Natural killer cell treated with Interleukin-12 subunit alpha and Interleukin-12 subunit beta and Interleukin-15 and Interleukin-18, amount 100 ng/mL, for 72 hours (primary cell): ENCODE results near the gene CLNK. TPM values are rescaled to one million over a fixed set of nuclear protein-coding genes. Genes with fewer than 3 reads are reported as not detected.

Source experiments
- ATAC-seq, 2 donors: fragments of 150-1000 bp; cut with Tn5 transposase in 1 of 2; sonication (Bioruptor Pico), chemical (Tn5 transposase) in 1 of 2; 2 replicates each; pipeline ENCODE4 v1.10.0; 2021
- DNase-seq: peaks from one replicate; pipeline ENCODE4 v3.0.0; 2022; ENCODE audit warnings: low spot score
- H3K27ac Mint-ChIP-seq, 2 donors: 1 replicate in 1 of 2; 2 replicates in 1 of 2; pipeline ENCODE4 v1.8.0; 2022; ENCODE audit warnings: mixed read lengths in 2 of 2, mild to moderate bottlenecking in 1 of 2, moderate library complexity in 1 of 2
- H3K27me3 Mint-ChIP-seq, 2 donors: 1 replicate in 1 of 2; 2 replicates in 1 of 2; pipeline ENCODE4 v1.8.0; 2022; ENCODE audit warnings: mixed read lengths in 2 of 2
- H3K36me3 Mint-ChIP-seq: one replicate; pipeline ENCODE4 v1.8.0; 2022; ENCODE audit warnings: mixed read lengths
- H3K4me1 Mint-ChIP-seq, 2 donors: 1 replicate in 1 of 2; 2 replicates in 1 of 2; pipeline ENCODE4 v1.8.0; 2022; ENCODE audit warnings: low read depth in 2 of 2, mixed read lengths in 2 of 2, mild to moderate bottlenecking in 1 of 2
- H3K4me3 Mint-ChIP-seq: one replicate; pipeline ENCODE4 v1.8.0; 2022; ENCODE audit warnings: mixed read lengths
- H3K9me3 Mint-ChIP-seq: 2 replicates; pipeline ENCODE4 v1.8.0; 2022; ENCODE audit warnings: mixed read lengths
- total RNA-seq, 2 donors: library from RNA; stranded (reverse); gene quantifications; one replicate each; pipeline ENCODE4 v1.2.3, GENCODE V29; 2022

CLNK gene
- total RNA-seq, 2 donors from 2014 or later = 0.45 to 0.70 TPM

DNA sequence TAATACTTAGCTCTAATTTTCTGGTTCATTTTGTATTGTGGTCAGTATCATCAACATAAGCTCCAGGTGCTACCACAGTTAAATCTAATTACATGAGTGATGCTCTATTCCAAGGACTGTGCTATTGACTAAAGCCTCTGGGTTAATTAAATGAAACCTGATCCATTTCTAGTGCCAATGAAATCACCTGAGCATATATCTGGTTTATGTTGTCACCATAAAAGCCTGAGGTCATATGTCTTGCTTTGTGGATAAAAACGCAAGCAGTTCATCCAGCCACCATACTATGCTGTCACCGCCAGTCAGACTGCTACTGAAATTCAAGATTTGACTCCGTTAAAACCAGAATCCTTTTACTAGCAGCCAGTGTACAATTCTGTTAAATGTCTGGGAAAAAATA lies 163.1 kb downstream of the CLNK start:
- ATAC-seq (no peak), DNase-seq (no peak)
- H3K4me1 Mint-ChIP-seq = no peaks in the 10 kb centered on the region
- no peaks in the 10 kb centered on the region for H3K9me3 Mint-ChIP-seq
- H3K27me3 Mint-ChIP-seq = no peaks in the 10 kb centered on the region
- H3K36me3 Mint-ChIP-seq = no peaks in the 10 kb centered on the region
- H3K4me3 Mint-ChIP-seq = no peak overlapping the region
- no peak overlapping the region for H3K27ac Mint-ChIP-seq

DNA sequence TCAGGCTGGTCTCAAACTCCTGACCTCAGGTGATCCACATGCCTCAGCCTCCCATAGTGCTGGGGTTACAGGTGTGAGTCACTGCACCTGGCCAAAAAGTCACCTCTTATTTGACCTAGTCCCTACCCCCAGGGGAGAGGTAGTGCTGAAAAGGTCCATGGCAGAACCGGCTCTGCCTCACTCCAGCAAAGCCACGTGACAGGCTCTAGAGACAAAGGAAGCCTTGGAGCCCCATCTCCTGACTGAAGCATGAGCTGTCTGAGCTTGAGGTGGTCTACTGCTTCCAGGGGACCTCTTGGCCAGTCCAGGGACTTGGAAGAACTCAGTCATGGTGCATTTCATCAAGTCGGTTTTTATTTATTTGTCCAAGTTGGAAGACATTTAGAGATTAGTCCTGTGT lies 174.8 kb downstream of the CLNK start:
- H3K36me3 Mint-ChIP-seq = peaks cover 6% of the 10 kb centered on the region
- H3K4me1 Mint-ChIP-seq = peaks cover 0 to 4% of the 10 kb centered on the region in 2 donors
- H3K27me3 Mint-ChIP-seq = peaks cover 0 to 12% of the 10 kb centered on the region in 2 donors
- DNase-seq (no peak), ATAC-seq (no peak)
- no peak overlapping the region for H3K4me3 Mint-ChIP-seq
- no peak overlapping the region for H3K27ac Mint-ChIP-seq
- H3K9me3 Mint-ChIP-seq = peaks cover 5% of the 10 kb centered on the region

DNA sequence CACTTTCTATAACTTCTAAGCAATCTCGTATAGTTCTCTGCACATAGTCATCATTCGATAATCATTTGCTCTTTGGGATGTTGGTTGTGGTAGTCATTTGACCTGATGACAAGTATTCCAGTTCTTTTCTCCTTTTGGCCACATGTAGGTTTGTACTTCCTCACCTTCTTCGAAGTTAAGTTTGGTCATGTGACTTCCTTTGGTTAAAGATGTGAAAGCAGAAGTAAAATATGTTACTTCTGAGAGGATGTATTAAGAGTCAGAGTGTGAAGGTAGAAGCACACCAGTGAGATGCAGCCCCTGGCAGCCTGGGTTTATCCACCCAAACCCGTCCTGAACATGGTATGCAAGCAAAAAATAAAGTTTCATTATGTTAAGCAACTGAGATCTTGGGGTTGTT lies 178.5 kb downstream of the CLNK start:
- Mint-ChIP-seq H3K36me3 (peaks cover 6% of the 10 kb centered on the region), H3K9me3 (peaks cover 5% of the 10 kb centered on the region), H3K27me3 (peaks cover 0 to under 1% of the 10 kb centered on the region in 2 donors), H3K4me1 (peaks cover 0 to 4% of the 10 kb centered on the region in 2 donors), H3K27ac (no peak overlapping the region), H3K4me3 (no peak overlapping the region)
- DNase-seq (no peak), ATAC-seq (no peak)

DNA sequence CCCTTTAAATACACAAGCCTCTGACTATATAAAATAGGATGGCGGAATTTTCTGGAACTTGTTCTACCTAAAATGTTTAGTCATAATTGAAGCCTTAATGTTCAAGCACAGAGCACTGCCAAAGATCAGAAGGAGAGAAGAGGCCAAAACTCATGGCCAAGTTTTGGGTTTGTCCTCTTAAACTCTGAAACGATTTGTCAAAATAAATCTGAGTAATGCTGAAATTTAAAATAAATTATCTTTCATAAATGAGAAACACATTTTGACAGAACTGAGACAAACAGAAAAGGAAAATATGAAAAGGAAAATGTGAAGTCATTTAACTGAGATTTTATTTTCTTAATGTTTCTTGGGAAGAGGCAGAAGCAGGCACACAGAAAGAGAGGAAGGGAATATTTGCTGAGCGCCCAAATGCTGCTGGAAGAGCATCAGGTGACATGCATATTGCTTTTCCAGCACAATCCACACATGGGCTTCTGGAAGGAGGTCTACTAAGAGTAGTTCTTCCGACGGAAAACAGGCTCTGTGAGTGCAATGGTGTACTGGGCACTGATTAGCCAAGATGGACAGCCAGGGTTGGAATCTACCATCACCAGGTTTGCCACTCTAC lies 179.9 kb downstream of the CLNK start:
- ATAC-seq (no peak), DNase-seq (no peak)
- Mint-ChIP-seq H3K36me3 (peaks cover 6% of the 10 kb centered on the region), H3K27me3 (no peaks in the 10 kb centered on the region), H3K4me1 (peaks cover 0 to 4% of the 10 kb centered on the region in 2 donors), H3K27ac (no peak overlapping the region), H3K9me3 (peaks cover 5% of the 10 kb centered on the region), H3K4me3 (no peak overlapping the region)

DNA sequence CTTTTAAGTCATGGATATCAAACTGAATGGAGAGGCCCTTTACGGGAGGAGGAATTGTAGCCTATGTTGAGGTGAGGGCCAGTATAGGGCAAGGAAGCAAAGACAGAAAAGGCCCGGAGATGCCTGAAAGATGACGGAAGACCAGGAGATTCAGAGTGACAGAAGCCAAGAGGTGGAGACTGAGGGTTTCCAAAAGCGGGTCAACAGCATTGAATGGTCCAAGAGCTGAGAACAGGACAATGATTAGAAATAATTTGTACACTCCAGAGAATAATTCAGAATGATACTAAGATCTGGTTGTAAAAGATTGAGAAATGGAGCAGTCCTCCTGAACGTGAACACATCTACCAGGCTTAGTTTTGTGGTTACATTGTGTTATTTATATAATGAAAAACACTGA lies 181.9 kb downstream of the CLNK start:
- peaks cover 0 to 4% of the 10 kb centered on the region in 2 donors for H3K4me1 Mint-ChIP-seq
- H3K27ac Mint-ChIP-seq = no peak overlapping the region
- no peaks in the 10 kb centered on the region for H3K27me3 Mint-ChIP-seq
- DNase-seq = no peak
- H3K4me3 Mint-ChIP-seq = no peak overlapping the region
- no peak for ATAC-seq
- peaks cover 5% of the 10 kb centered on the region for H3K9me3 Mint-ChIP-seq
- H3K36me3 Mint-ChIP-seq = peaks cover 6% of the 10 kb centered on the region

DNA sequence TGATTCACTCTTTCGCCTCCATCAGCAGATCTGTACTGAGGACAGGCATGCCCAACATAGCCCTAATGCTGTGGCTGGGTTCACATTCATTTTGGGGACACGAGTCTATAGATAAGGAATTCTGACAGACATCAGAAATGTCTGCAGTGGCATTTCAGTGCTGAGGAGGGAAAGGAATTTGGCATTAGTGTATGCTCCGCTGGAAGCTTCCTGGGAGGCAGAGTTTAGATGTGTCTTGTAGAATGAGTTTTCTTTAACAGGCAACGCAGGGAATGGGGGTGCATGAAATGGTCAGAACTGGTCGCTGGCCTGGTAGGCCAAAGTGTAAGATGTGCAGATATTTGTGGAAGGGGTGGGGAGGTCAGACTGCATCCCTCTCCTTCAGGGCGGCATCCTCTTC lies 183.8 kb downstream of the CLNK start:
- H3K4me1 Mint-ChIP-seq = no peaks in the 10 kb centered on the region
- H3K36me3 Mint-ChIP-seq = peaks cover under 1% of the 10 kb centered on the region
- no peaks in the 10 kb centered on the region for H3K27me3 Mint-ChIP-seq
- no peak overlapping the region for H3K27ac Mint-ChIP-seq
- ATAC-seq = no peak
- H3K9me3 Mint-ChIP-seq = no peaks in the 10 kb centered on the region
- DNase-seq = no peak
- H3K4me3 Mint-ChIP-seq = no peak overlapping the region

DNA sequence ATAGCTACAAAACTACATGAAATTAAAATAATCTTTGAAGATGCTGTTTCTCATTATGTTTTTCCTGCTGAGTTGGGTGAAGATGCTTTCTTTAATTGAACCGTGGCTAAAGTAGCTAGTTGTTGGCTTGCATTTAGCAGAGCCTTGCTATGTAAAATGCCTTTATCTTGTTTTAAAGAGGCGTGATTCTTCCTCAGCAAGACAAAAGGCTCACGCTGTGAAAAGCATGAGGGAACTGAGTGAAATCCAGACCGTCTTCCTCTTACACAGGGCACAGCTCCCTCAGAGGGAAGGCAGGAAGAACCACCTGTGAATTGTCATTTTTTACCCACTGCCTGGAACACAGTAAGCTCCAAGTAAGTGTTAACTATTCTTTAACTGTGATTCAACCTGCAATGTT lies 188.4 kb downstream of the CLNK start:
- no peak for ATAC-seq
- H3K36me3 Mint-ChIP-seq = no peaks in the 10 kb centered on the region
- H3K9me3 Mint-ChIP-seq = no peaks in the 10 kb centered on the region
- peaks cover 0 to 3% of the 10 kb centered on the region in 2 donors for H3K27me3 Mint-ChIP-seq
- no peak overlapping the region for H3K27ac Mint-ChIP-seq
- no peak for DNase-seq
- no peak overlapping the region for H3K4me3 Mint-ChIP-seq
- no peaks in the 10 kb centered on the region for H3K4me1 Mint-ChIP-seq

DNA sequence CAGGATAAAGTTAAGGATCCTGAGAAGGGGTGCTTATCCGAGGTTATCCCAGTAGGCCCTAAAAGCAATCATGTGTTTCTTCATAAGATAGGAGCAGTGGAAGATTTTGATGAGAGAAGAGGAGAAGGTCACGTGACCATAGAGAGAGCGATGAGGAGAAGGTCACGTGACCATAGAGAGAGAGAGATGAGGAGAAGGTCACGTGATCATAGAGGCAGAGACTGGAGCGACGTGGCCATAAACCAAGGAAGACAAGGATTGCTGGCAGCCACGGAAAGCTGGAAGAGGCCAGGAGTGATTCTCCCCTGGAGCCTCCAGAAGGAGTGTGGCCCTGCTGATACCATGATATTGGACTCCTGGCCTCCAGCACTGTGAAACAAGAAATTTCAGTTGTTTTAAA lies 188.9 kb downstream of the CLNK start:
- no peaks in the 10 kb centered on the region for H3K36me3 Mint-ChIP-seq
- no peak for ATAC-seq

DNA sequence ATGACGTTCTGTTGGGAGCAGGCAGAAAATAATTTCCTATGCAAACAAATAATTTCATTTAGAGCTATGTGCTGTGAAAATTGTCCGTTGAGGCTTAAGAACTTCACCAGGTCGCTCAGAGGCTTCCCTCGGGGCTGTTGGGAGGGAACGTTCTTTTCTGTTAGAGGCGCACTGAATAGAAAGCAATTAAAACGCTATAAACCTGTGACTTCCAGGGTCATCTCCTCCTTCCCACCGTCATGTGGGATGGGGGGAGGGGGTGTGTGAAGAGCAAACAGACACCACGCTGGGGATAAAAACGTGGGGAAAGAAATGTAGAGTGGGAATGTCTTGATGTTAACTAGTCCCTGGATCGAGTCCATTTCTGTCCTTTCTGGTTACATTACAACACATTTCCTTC lies 192.1 kb downstream of the CLNK start:
- Mint-ChIP-seq H3K4me1 (no peaks in the 10 kb centered on the region), H3K4me3 (no peak overlapping the region), H3K36me3 (no peaks in the 10 kb centered on the region), H3K27ac (no peak overlapping the region), H3K27me3 (peaks cover 11 to 18% of the 10 kb centered on the region in 2 donors), H3K9me3 (no peaks in the 10 kb centered on the region)
- ATAC-seq = no peak
- no peak for DNase-seq

More for the DNA sequence above, 188.9 kb downstream of the CLNK start:
- Mint-ChIP-seq H3K4me1 (no peaks in the 10 kb centered on the region), H3K9me3 (no peaks in the 10 kb centered on the region), H3K4me3 (no peak overlapping the region), H3K27me3 (peaks cover 0 to 3% of the 10 kb centered on the region in 2 donors), H3K27ac (no peak overlapping the region)
- DNase-seq = no peak

DNA sequence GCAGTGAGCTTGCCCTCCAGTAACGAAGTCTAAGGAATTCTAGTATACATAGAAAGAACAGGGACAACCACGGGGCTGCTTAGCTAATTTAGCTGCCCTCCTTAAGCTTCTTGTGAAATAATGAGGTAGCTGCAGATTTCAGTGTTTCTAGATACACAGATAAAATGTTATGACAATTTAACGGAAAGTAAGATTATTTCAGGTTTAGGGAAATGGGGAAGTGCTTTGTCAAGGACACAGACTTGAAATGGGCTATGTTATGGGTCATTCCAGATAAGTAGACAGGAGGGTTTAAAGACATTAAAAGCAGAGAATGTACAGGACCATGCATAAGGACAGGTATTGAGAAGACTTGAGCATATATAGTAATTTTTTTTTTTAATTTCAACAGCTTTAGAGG lies 193.2 kb downstream of the CLNK start:
- no peak overlapping the region for H3K27ac Mint-ChIP-seq
- no peaks in the 10 kb centered on the region for H3K36me3 Mint-ChIP-seq
- DNase-seq = no peak
- H3K4me3 Mint-ChIP-seq = no peak overlapping the region
- ATAC-seq = no peak
- no peaks in the 10 kb centered on the region for H3K4me1 Mint-ChIP-seq
- no peaks in the 10 kb centered on the region for H3K9me3 Mint-ChIP-seq
- H3K27me3 Mint-ChIP-seq = peaks cover 14 to 19% of the 10 kb centered on the region in 2 donors

DNA sequence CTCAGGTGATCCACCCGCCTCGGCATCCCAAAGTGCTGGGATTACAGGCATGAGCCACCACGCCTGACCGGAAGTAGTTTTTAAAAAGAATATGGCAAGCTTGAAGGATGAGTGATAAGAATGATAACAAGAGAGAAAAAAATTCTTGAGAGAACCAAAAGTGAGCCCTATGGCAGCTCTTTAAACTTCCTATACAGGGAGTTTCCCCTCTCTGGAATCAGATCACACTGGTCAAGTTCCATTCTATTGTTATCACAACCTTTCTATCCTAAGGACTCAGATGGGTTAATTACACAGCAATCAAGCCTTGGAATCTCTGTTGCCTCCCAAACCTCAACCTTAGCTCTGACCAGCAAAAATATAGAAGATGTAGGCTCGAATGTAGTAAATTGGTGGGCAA lies 193.6 kb downstream of the CLNK start:
- DNase-seq (no peak), ATAC-seq (no peak)
- H3K4me1 Mint-ChIP-seq = no peaks in the 10 kb centered on the region
- peaks cover 14 to 19% of the 10 kb centered on the region in 2 donors for H3K27me3 Mint-ChIP-seq
- H3K27ac Mint-ChIP-seq = no peak overlapping the region
- no peaks in the 10 kb centered on the region for H3K9me3 Mint-ChIP-seq
- H3K36me3 Mint-ChIP-seq = no peaks in the 10 kb centered on the region
- H3K4me3 Mint-ChIP-seq = no peak overlapping the region

DNA sequence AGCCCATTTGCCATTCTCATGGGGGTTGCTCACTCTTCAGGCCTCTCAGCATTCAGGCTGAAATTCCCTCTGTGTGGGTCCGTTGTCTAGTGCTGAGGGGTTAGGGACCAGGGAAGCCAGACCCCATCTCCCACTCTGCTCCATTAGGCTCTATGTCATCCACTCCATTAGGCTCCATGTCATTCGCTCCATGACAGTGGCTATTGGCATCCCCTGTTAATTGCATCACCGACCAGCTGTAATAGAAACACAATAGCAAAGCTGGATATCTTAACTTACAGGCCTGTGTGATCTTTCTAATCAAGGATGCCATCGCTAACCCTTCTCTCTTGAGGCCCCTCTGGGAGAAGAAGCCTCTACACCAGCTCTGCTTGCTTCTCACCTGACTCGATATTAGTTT lies 201.7 kb downstream of the CLNK start:
- DNase-seq (no peak), ATAC-seq (no peak)
- no peak overlapping the region for H3K27ac Mint-ChIP-seq
- H3K9me3 Mint-ChIP-seq = no peaks in the 10 kb centered on the region
- peaks cover 18 to 29% of the 10 kb centered on the region in 2 donors for H3K27me3 Mint-ChIP-seq
- H3K4me1 Mint-ChIP-seq = no peaks in the 10 kb centered on the region
- H3K36me3 Mint-ChIP-seq = no peaks in the 10 kb centered on the region
- H3K4me3 Mint-ChIP-seq = no peak overlapping the region

DNA sequence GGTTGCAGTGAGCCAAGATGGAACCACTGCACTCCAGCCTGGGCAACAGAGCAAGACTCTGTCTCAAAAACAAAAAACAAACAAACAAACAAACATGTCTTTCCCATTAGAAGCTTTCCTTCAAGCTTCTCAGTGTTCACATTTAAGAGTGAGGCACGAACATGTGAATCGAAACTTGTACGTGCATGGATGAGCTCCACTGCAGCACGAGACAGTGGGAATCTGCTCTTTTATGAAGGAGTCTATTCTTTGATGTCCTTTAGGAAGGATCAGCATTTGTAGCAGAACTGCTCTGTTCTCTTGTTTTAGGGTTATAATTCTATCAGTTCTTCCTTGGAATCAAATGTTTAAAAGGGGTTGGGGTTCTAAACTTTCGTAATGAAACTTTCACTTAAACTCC lies 204.0 kb downstream of the CLNK start:
- Mint-ChIP-seq H3K9me3 (no peaks in the 10 kb centered on the region), H3K36me3 (no peaks in the 10 kb centered on the region), H3K27me3 (peaks cover 15 to 24% of the 10 kb centered on the region in 2 donors), H3K27ac (no peak overlapping the region), H3K4me1 (no peaks in the 10 kb centered on the region), H3K4me3 (no peak overlapping the region)
- ATAC-seq = no peak
- DNase-seq = no peak

DNA sequence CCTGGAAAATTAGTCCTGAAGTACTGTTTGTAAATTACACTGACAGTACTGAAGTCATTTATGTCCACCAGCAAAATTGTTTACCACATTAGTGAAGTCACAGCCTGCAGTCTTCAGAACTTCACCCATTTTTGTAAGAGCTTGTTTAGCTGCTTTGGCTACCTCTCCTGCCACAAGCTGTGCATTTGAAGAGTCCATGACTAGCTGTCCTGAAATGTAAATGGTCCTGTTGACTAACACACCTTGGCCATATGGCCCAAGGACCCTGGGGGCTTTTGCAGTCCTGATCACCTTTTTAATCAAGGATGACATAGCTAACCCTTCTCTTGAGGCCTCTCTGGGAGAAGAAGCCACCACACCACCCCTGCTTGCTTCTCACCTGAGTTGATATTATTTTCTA lies 205.9 kb downstream of the CLNK start:
- ATAC-seq (no peak), DNase-seq (no peak)
- H3K27me3 Mint-ChIP-seq = peaks cover 13 to 18% of the 10 kb centered on the region in 2 donors
- H3K4me1 Mint-ChIP-seq = no peaks in the 10 kb centered on the region
- no peak overlapping the region for H3K4me3 Mint-ChIP-seq
- no peaks in the 10 kb centered on the region for H3K9me3 Mint-ChIP-seq
- H3K27ac Mint-ChIP-seq = no peak overlapping the region
- H3K36me3 Mint-ChIP-seq = no peaks in the 10 kb centered on the region

DNA sequence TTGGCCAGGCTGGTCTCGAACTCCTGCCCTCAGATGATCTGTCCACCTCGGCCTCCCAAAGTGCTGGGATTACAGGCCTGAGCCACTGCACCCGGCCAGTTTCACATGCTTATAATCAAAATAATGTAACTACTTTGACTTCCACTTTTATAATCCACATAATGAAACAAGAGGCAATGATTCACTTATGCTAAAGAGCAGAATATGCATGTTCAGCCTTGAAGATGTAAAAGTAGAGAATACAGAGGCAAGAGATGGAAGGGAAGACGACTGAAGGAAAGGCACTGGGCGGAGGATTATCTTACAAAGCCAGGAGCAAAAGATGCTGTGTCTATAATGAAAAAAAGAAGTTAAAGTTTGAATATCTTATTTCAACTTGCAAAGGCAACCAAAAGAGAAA lies 214.1 kb downstream of the CLNK start:
- H3K4me1 Mint-ChIP-seq = no peaks in the 10 kb centered on the region
- H3K27ac Mint-ChIP-seq = no peak overlapping the region
- H3K36me3 Mint-ChIP-seq = no peaks in the 10 kb centered on the region
- H3K27me3 Mint-ChIP-seq = peaks cover 18 to 19% of the 10 kb centered on the region in 2 donors
- no peaks in the 10 kb centered on the region for H3K9me3 Mint-ChIP-seq
- DNase-seq (no peak), ATAC-seq (no peak)
- no peak overlapping the region for H3K4me3 Mint-ChIP-seq
